ENCODE results near the gene ADK. TPM values are rescaled to one million over a fixed set of nuclear protein-coding genes. Genes with fewer than 3 reads are reported as not detected.

ADK gene
- polyA plus RNA-seq (2013, experiment 1 of 2), result 54.2 TPM
- 56.3 TPM for polyA plus RNA-seq (2013, experiment 2 of 2)

GRCh38 chr10:74150990-74151878 lies at the start of gene ADK:
Gene ADK, plus strand, starts transcription at chr10:74151221. Its CDS starts 58 bp downstream, at chr10:74151279.
- peaks cover 11% of the 10 kb centered on the region for H3K4me1 ChIP-seq (ENCODE audit: control insufficient read depth, insufficient read depth, low read length, poor library complexity, severe bottlenecking)
- peak within 1 kb of the TSS; percentile 94 for H3K27ac ChIP-seq (ENCODE audit: low read depth, low read length, severe bottlenecking)
- peaks cover 20% of the 10 kb centered on the region for H3K36me3 ChIP-seq (ENCODE audit: control insufficient read depth, insufficient read depth, low read length)
- H3K9me3 ChIP-seq (ENCODE audit: control insufficient read depth, low read length), result no peaks in the 10 kb centered on the region
- peak within 1 kb of the TSS; percentile 83 for H3K4me3 ChIP-seq (ENCODE audit: extremely low read depth, insufficient read depth, low read length, poor library complexity, severe bottlenecking)
- WGBS, 2 experiments (ENCODE audit: insufficient coverage in 2 of 2), result 0% methylated on average over 45 to 51 of the region's 57 CpGs

GRCh38 chr10:74103560-74104258 lies 47.3 kb upstream of the ADK start:
- WGBS, 2 experiments (ENCODE audit: insufficient coverage in 2 of 2), result 95 to 96% methylated on average over 6 to 10 of the region's 11 CpGs
- H3K36me3 ChIP-seq (ENCODE audit: control insufficient read depth, insufficient read depth, low read length), result peaks cover 98% of the 10 kb centered on the region

GRCh38 chr10:74104480-74104879 lies 46.5 kb upstream of the ADK start:
- Histone ChIP-seq H3K36me3 (ENCODE audit: control insufficient read depth, insufficient read depth, low read length) (peaks cover 98% of the 10 kb centered on the region), H3K27ac (ENCODE audit: low read depth, low read length, severe bottlenecking) (no peak overlapping the region), H3K4me3 (ENCODE audit: extremely low read depth, insufficient read depth, low read length, poor library complexity, severe bottlenecking) (no peak overlapping the region), H3K4me1 (ENCODE audit: control insufficient read depth, insufficient read depth, low read length, poor library complexity, severe bottlenecking) (no peaks in the 10 kb centered on the region), H3K9me3 (ENCODE audit: control insufficient read depth, low read length) (no peaks in the 10 kb centered on the region)
- 92 to 98% methylated on average over 5 of the region's 5 CpGs for WGBS, 2 experiments (ENCODE audit: insufficient coverage in 2 of 2)

More at GRCh38 chr10:74103560-74104258, 47.3 kb upstream of the ADK start:
- H3K27ac ChIP-seq (ENCODE audit: low read depth, low read length, severe bottlenecking), result no peak overlapping the region
- no peaks in the 10 kb centered on the region for H3K9me3 ChIP-seq (ENCODE audit: control insufficient read depth, low read length)
- H3K4me1 ChIP-seq (ENCODE audit: control insufficient read depth, insufficient read depth, low read length, poor library complexity, severe bottlenecking), result no peaks in the 10 kb centered on the region
- no peak overlapping the region for H3K4me3 ChIP-seq (ENCODE audit: extremely low read depth, insufficient read depth, low read length, poor library complexity, severe bottlenecking)

- Histone ChIP-seq H3K9me3 (ENCODE audit: control insufficient read depth, low read length) (no peaks in the 10 kb centered on the region), H3K27ac (ENCODE audit: low read depth, low read length, severe bottlenecking) (no peak overlapping the region), H3K36me3 (ENCODE audit: control insufficient read depth, insufficient read depth, low read length) (peaks cover 98% of the 10 kb centered on the region), H3K4me1 (ENCODE audit: control insufficient read depth, insufficient read depth, low read length, poor library complexity, severe bottlenecking) (no peaks in the 10 kb centered on the region), H3K4me3 (ENCODE audit: extremely low read depth, insufficient read depth, low read length, poor library complexity, severe bottlenecking) (no peak overlapping the region)
- WGBS, 2 experiments (ENCODE audit: insufficient coverage in 2 of 2), result 93 to 100% methylated on average over 7 to 8 of the region's 8 CpGs
These were observed 46.0 kb upstream of the ADK start for GRCh38 chr10:74104996-74105395.

- Histone ChIP-seq H3K36me3 (ENCODE audit: control insufficient read depth, insufficient read depth, low read length) (peaks cover 100% of the 10 kb centered on the region), H3K9me3 (ENCODE audit: control insufficient read depth, low read length) (no peaks in the 10 kb centered on the region), H3K27ac (ENCODE audit: low read depth, low read length, severe bottlenecking) (no peak overlapping the region), H3K4me3 (ENCODE audit: extremely low read depth, insufficient read depth, low read length, poor library complexity, severe bottlenecking) (no peak overlapping the region), H3K4me1 (ENCODE audit: control insufficient read depth, insufficient read depth, low read length, poor library complexity, severe bottlenecking) (no peaks in the 10 kb centered on the region)
- WGBS, 2 experiments (ENCODE audit: insufficient coverage in 2 of 2), result 89% methylated on average over 3 of the region's 4 CpGs; no CpG with 5 or more reads in 1 of the 2 experiments
These were observed 43.6 kb upstream of the ADK start for GRCh38 chr10:74107391-74107790.

- Histone ChIP-seq H3K4me1 (ENCODE audit: control insufficient read depth, insufficient read depth, low read length, poor library complexity, severe bottlenecking) (no peaks in the 10 kb centered on the region), H3K9me3 (ENCODE audit: control insufficient read depth, low read length) (no peaks in the 10 kb centered on the region), H3K4me3 (ENCODE audit: extremely low read depth, insufficient read depth, low read length, poor library complexity, severe bottlenecking) (no peak overlapping the region), H3K27ac (ENCODE audit: low read depth, low read length, severe bottlenecking) (no peak overlapping the region), H3K36me3 (ENCODE audit: control insufficient read depth, insufficient read depth, low read length) (peaks cover 100% of the 10 kb centered on the region)
These were observed 41.6 kb upstream of the ADK start for GRCh38 chr10:74109452-74109851.

GRCh38 chr10:74110120-74110519 lies 40.9 kb upstream of the ADK start:
- H3K9me3 ChIP-seq (ENCODE audit: control insufficient read depth, low read length), result no peaks in the 10 kb centered on the region
- no peak overlapping the region for H3K27ac ChIP-seq (ENCODE audit: low read depth, low read length, severe bottlenecking)
- H3K4me3 ChIP-seq (ENCODE audit: extremely low read depth, insufficient read depth, low read length, poor library complexity, severe bottlenecking), result no peak overlapping the region
- 92 to 100% methylated on average over 1 of the region's 1 CpG for WGBS, 2 experiments (ENCODE audit: insufficient coverage in 2 of 2)
- H3K36me3 ChIP-seq (ENCODE audit: control insufficient read depth, insufficient read depth, low read length), result peaks cover 99% of the 10 kb centered on the region
- no peaks in the 10 kb centered on the region for H3K4me1 ChIP-seq (ENCODE audit: control insufficient read depth, insufficient read depth, low read length, poor library complexity, severe bottlenecking)

DNA sequence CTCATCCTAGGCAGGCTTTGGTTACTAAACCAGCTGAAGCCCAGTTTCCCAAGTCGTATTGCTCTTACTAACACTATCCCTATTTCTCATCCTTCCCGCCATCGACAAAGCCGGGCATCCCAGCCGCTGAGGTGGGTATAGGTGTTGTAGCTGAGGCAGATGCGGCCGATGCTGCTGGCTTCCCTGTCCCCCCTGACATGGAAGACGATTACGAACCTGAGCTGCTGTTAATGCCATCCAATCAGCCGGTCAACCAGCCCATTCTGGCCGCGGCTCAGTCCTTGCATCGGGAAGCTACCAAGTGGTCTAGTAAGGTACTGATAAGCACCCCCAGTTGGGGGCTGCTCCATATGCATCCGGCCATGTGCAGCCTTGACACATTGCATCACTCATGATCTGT lies 39.2 kb upstream of the ADK start:
- WGBS, 2 experiments (ENCODE audit: insufficient coverage in 2 of 2), result 96 to 99% methylated on average over 7 of the region's 14 CpGs
- peaks cover 98% of the 10 kb centered on the region for H3K36me3 ChIP-seq (ENCODE audit: control insufficient read depth, insufficient read depth, low read length)
- no peak overlapping the region for H3K4me3 ChIP-seq (ENCODE audit: extremely low read depth, insufficient read depth, low read length, poor library complexity, severe bottlenecking)
- H3K9me3 ChIP-seq (ENCODE audit: control insufficient read depth, low read length), result no peaks in the 10 kb centered on the region
- H3K27ac ChIP-seq (ENCODE audit: low read depth, low read length, severe bottlenecking), result no peak overlapping the region
- no peaks in the 10 kb centered on the region for H3K4me1 ChIP-seq (ENCODE audit: control insufficient read depth, insufficient read depth, low read length, poor library complexity, severe bottlenecking)

DNA sequence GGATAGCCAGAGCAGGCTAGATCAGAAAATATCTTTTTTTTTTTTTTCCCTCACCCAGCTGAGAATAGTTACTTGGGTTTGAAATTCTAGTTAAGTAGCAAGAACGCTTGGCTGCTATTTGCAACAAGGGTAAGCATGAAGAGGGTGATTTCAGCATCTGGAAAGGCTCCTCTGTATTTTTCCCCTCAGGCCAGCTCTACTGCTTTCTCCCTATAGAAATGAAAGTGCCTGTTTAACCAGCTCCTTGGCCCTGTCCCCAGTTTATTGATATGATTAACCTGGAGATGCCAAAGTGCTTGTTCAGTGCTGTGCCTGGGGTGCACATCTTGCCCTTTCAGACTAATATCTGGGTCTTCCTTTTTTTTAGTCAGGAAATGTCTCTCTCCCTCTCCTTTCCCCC lies 37.5 kb upstream of the ADK start:
- H3K27ac ChIP-seq (ENCODE audit: low read depth, low read length, severe bottlenecking), result no peak overlapping the region
- WGBS, 2 experiments (ENCODE audit: insufficient coverage in 2 of 2), result 100% methylated on average over 1 of the region's 1 CpG; no CpG with 5 or more reads in 1 of the 2 experiments
- H3K9me3 ChIP-seq (ENCODE audit: control insufficient read depth, low read length), result no peaks in the 10 kb centered on the region
- H3K36me3 ChIP-seq (ENCODE audit: control insufficient read depth, insufficient read depth, low read length), result peaks cover 98% of the 10 kb centered on the region
- no peak overlapping the region for H3K4me3 ChIP-seq (ENCODE audit: extremely low read depth, insufficient read depth, low read length, poor library complexity, severe bottlenecking)
- peaks cover 3% of the 10 kb centered on the region for H3K4me1 ChIP-seq (ENCODE audit: control insufficient read depth, insufficient read depth, low read length, poor library complexity, severe bottlenecking)

- Histone ChIP-seq H3K36me3 (ENCODE audit: control insufficient read depth, insufficient read depth, low read length) (peaks cover 98% of the 10 kb centered on the region), H3K4me1 (ENCODE audit: control insufficient read depth, insufficient read depth, low read length, poor library complexity, severe bottlenecking) (peaks cover 5% of the 10 kb centered on the region), H3K27ac (ENCODE audit: low read depth, low read length, severe bottlenecking) (no peak overlapping the region), H3K4me3 (ENCODE audit: extremely low read depth, insufficient read depth, low read length, poor library complexity, severe bottlenecking) (no peak overlapping the region), H3K9me3 (ENCODE audit: control insufficient read depth, low read length) (no peaks in the 10 kb centered on the region)
- 90 to 98% methylated on average over 9 to 12 of the region's 12 CpGs for WGBS, 2 experiments (ENCODE audit: insufficient coverage in 2 of 2)
These were observed 37.0 kb upstream of the ADK start for GRCh38 chr10:74114041-74114448.

All from mesodermal cell (in vitro differentiated cells).